KG1 (cell line): ENCODE data around the gene TPBGL.

Experiments
- DNase-seq: peaks from one replicate; lab custom pipeline; 2025; lab: John Stamatoyannopoulos, UW

Gene TPBGL, protein sequence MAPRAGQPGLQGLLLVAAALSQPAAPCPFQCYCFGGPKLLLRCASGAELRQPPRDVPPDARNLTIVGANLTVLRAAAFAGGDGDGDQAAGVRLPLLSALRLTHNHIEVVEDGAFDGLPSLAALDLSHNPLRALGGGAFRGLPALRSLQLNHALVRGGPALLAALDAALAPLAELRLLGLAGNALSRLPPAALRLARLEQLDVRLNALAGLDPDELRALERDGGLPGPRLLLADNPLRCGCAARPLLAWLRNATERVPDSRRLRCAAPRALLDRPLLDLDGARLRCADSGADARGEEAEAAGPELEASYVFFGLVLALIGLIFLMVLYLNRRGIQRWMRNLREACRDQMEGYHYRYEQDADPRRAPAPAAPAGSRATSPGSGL

DNA sequence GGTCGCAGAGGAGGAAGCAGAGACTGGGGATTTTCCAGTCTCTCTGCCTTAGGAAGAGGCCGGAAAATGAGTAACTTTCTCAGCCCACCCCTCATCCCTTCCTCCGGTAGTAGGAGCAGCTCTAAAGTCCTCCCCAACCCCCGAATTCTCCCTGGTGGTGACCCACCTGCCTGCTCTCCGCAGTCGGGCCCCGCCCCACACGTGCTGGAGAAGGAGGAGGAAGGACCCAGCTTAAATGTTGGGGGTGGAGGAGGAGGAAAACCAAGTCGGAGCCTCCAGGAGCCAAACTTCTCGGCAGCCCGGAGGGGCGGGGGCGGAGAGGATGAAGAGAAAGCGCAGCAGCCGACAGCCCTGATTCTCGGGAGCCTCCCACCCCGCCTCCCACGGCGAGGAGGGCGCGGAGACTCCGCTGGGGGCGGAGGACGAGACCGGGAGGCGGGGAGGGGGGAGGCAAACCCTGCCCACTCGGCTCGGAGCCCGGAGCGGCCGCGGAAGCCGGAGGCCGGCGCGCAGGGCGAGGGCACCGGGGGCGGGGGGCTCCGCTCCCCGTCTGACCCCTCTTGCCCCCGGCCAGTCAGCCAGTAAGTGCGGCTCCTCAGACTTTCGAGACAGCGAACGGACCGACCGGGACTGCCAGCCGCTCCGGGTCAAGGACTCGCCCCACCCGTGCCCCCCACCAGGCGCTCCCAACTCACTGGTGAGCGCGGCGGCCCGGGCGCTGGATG lies at the start of gene TPBGL:
Gene TPBGL (plus strand): TSS at position 464 of the 725 bp plus-strand sequence. CDS start 276 bp downstream, outside the sequence.
- no peak for DNase-seq

DNA sequence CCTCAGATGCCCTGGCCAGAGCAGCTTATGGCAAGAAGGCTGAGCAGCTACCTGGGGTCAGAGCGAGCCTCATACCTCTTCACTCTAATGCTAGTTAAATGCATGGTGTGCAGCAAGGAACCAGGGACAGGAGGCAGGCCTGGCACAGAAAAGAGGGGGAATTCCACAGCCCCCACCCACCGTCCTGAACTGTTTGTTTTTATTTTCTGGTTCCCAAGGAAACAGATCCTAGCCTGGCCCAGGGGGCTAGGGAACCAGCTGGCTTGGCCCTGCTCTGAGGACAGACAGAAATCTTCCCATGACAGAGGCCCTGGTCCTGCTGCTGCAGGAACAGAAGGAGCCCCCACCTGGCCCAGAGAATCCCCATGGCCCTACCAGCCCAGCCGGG lies 49.2 kb upstream of the TPBGL start:
- no peak for DNase-seq

DNA sequence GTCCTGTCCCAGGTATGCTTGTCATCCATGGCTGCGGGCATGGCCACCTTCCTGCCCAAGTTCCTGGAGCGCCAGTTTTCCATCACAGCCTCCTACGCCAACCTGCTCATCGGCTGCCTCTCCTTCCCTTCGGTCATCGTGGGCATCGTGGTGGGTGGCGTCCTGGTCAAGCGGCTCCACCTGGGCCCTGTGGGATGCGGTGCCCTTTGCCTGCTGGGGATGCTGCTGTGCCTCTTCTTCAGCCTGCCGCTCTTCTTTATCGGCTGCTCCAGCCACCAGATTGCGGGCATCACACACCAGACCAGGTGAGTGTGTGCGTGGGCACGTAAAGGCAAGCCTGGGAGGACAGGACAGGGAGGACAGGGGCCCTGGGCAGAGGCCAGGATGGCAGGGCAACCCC lies 47.3 kb upstream of the TPBGL start:
- no peak for DNase-seq

DNA sequence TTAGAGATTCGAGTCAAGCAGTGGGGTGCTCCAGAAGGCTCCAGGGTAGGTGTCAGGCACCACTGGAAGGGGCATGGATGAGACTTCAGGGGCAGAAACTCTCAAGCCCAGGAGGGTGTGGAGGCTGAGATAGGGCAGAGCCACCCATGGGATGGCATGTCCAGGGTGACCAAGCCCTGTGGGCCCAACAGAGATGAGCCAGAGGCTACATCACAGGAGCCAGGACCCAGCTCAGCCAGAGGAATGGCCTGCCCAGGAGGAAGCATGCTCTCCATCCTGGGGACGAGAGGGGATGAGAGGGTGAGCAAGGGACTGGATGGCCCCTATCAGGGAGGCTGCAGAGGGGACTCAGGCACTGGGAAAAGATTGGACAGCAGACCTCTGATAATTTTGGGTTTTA lies 46.9 kb upstream of the TPBGL start:
- DNase-seq, result no peak

DNA sequence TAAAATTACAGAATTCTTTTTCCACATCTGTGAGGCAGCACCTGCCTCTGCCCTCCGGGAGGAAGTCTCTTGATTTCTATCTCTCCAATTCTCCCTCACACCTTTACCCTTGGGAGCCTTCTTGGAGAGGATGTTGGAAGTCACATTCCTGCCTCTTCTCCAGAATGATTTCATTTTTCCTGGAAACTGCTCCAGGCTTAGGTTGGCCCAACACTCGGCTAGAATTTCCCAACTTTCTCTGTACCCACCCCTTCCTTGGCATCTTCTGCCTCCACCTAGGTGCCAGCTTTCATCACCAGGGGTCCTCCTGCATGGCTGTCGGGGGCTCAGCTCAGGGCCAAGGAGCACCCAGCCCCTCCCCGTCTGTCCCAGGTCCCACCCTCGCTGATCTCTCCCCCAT lies 46.4 kb upstream of the TPBGL start:
- no peak for DNase-seq

DNA sequence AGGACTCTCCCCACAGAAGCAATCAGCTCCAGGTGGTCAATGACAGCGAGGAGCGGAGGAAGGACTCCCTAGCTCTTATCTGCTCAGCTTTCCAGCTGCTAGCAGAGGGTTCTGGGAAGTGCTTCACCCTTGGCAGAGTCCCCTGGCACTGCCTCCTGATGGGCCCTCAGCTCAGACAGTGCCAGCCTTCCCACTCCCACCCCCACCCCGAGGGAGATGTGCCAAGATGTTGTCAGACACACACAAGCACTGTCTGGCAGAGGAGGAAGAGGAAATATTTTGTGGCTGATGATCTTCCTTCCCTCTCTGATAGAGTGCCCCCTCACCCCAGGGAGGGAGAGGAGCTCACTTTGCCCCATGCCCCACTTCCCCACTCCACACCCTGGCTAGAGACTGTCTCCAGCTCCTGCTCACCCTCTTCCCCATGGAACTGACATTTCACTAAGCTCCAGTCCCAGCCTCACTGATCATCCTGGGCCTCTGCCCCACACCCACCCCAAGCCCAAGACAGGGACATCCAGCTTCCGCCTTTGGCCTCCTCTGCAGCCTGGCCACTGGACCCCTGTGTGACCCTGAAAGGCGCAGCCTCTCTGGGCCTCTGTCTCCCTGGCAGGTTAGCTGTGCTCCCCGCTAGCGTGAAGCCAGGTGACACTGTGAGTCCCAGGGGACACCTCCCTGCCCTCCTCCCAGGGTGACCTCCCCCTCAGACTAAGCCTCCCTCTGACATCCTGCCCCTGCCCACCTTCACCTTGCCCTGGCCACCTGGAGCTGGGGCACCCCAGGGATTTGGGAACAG lies 45.2 kb upstream of the TPBGL start:
- no peak for DNase-seq

DNA sequence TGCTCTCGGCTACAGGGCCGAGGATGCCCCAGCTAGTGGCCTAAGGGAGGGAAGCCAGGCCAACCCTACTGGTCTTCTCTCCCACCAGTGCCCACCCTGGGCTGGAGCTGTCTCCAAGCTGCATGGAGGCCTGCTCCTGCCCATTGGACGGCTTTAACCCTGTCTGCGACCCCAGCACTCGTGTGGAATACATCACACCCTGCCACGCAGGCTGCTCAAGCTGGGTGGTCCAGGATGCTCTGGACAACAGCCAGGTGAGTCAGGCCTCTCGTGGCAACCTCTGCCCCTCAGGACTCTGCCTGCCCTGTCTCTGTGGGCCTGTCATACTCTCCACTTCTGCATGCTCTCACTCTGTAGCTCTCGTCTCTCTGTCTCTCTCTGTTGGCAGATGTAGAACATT lies 44.1 kb upstream of the TPBGL start:
- no peak for DNase-seq

DNA sequence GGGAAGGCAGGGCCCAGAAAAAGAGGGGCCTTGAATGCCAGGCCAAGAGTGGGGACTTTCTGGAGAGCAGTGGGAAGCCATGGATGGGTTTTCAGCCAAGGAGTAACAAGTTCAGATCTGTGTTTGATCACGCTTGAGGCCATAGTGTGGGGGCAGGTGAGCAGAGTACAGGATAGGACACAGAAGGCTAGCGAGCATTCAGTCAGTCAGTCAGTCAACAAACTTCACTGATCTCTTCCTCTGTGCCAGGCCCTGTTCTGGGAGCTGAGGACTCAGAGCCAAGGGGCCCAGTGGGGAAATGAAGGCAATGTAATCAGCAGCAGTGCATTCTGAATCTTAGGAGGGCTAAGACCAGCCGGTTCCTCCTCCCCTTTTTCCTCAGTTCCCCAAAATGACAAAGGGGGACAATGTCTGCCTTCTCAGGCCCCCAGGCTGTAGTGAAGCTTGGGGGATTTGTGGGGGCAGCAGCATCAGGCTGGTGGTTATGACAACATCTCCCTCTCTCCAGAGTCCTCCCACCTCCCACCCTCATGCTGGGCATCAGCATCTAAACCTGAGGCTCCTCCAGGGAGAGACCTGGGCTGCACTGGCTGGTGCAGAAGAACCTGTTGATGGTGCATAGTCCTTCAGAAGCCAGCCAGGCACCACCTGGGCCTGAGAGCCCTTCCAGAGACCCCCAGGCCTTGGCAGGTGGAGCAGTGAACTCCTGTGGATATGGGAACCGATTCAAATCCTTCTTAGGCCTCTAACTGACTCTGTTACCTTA lies 42.9 kb upstream of the TPBGL start:
- no peak for DNase-seq

DNA sequence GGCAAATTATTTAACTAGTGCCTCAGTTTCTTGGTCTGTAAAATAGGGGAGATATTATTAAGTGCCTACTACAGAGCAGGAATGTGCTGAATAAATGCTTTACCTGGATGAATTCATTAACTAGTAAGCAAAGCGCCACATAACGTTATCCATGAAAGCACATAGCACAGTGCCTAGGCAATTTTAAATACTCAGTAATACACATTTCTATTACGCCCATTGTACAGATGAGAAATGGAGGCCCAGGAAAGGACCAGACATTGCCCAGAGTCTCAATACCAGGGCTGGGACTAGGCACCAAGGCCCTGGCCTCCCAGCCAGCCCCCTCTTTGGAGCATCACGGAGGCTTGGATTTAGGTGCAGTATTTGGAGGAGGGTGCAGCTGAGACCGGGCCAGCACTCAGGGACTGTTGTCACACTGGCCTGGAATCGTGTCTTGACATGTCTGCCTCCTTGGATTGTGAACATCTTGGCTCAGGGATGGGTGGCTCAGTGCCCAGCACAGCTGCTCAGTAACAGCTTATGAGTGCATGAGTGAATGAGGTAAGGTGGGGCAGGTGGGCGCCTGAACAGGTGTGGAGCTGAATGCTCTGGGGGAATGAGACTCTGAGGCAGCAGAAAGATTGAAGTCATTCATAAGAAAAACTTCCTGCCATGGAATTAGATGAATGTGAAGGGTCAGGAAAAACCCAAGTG lies 42.1 kb upstream of the TPBGL start:
- no peak for DNase-seq

DNA sequence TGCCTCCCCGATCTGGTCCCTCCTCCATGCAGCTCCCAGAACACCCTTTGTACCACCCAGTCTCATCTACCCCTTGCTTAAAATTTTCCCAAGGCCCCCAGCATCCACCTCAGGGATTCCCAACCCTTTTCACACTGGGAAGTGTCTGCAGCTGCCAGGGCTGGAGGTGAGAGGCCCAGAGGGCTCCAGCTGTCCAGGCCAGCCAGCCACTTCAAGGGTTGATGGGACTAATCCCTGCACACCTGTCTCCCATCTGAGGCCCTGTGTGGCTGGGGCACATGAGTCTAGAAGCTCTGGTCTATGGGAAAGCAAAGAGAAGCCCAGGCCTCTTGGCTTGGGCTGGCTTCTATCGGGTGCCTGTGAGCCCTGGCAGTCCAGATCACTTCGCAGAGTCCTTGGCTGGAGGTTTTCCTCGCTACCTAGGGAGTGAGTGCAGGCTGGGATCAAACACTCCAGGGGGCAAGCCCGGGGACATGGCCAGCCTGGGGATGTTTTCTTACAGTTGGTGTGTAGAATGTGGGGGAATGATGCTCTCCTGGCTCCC lies 41.1 kb upstream of the TPBGL start:
- DNase-seq, result no peak

DNA sequence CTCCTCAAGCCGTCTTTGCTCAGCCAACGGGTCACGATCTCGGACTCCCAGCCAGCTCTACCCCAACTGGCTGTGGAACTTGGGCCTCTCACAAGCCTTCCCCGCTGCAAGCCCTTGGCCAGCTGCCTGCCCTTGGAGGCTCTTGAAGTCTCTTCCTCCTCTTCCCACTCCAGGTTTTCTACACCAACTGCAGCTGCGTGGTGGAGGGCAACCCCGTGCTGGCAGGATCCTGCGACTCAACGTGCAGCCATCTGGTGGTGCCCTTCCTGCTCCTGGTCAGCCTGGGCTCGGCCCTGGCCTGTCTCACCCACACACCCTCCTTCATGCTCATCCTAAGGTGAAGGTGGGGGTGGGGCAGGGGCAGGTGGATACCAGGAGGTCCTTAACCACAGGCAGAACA lies 40.5 kb upstream of the TPBGL start:
- DNase-seq, result no peak

DNA sequence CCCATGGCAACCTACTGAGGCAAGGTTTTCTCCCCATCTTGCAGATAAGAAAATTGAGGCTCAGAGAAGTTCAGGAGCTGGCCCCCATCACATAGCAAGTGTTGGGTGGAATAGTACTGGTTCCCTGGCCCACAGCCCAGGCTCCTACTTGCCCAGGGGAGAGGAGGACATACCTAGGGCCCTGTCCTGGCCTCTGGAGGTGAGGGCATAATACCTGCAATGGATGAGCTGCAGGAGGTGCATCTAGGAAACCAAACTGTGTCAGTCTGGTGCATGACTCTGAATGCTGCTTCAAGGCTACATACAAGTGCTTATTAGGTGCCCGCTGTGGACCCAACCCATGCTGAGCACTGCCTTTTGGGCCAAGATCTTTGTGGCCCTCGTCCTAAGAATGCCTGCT lies 40.0 kb upstream of the TPBGL start:
- no peak for DNase-seq

DNA sequence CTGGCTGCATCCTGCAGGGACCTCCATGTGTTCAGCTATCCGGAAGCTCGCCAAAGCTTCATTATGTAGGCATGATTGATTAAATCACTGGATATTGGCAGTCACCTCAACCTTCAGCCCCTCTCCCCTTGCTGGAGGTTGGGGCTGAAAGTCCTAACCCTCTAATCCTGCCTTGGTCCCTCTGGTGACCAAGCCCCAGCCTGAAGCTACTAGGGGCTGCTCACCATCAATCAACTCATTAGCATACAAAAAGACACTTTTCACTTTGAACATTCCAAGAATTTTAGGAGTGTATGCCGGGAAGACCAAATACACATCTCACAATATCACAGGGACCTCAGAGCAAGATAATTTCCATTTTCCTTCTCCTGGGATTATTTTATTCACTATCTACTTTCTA lies 38.8 kb upstream of the TPBGL start:
- no peak for DNase-seq

DNA sequence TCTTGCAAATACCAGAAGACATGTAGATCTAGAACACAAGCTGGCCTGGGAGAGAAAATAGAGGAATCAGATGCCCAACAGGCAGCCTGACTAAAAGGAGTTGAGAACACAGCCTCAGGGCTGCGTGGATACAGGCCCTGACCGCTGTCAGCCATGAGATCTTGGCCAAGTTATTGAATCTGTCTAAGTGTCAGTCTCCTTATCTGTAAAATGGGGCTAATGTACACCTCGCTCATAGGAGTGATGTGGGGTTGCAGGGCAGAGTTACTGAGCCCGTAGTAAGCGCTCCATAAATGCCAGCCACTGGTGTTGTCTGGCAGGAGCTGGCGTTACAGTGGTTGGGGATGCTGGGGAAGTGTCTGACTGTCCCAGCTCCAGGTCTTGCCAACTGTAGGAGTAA lies 38.4 kb upstream of the TPBGL start:
- DNase-seq, result no peak

DNA sequence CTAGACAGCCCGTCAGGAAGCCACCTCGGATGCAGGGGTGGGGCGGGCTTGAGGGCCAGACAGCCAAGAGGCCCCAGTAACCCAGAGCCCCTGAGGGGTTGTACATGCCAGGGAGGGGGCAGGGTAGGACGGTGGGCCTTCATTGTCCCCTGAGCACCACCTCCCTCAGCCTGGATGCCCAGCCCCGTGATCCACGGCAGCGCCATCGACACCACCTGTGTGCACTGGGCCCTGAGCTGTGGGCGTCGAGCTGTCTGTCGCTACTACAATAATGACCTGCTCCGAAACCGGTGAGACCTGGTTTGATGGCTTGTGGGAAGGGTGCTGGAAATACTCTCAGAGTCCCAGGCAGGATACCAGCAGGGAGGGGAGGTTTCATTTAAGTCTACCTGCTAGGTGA lies 37.4 kb upstream of the TPBGL start:
- no peak for DNase-seq

DNA sequence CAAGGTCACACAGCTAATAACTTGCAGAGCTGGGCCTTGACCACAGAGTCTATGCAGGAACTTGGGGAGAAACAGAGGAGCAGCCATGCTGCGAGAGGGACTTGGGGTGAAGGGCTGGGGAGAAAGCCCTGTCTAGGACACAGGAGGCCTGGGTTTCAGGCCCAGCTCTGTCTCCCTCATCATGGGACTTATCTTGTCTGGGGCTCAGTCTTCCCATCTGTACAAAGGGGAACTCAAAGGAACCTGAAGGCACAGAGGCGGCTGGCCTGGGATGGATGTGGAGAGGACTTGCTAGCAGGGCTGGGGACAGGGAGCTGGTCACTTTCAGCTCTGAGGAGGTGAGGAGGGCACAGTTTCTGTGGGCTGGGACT lies 36.9 kb upstream of the TPBGL start:
- DNase-seq, result no peak

DNA sequence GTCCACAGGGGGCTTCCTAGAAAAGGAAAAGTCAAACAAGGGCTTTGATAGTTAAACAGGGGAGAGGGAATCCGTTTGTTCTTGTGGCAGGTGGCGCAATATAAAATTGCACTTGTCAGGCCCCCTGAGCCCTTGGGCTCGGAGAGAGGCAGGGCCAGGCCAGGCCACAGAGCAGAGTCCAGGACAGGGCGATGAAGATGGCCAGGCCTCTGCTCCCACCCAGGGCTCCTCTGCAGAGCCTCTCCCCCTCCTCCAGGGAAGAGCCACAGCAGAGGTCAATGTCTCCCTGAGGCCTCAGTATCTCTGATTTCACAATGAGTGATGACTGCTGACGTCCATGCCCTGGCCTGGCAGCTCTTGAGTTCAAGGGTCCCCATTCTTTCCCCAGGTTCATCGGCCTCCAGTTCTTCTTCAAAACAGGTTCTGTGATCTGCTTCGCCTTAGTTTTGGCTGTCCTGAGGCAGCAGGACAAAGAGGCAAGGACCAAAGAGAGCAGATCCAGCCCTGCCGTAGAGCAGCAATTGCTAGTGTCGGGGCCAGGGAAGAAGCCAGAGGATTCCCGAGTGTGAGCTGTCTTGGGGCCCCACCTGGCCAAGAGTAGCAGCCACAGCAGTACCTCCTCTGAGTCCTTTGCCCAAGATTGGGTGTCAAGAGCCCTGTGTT lies 36.4 kb upstream of the TPBGL start:
- no peak for DNase-seq

DNA sequence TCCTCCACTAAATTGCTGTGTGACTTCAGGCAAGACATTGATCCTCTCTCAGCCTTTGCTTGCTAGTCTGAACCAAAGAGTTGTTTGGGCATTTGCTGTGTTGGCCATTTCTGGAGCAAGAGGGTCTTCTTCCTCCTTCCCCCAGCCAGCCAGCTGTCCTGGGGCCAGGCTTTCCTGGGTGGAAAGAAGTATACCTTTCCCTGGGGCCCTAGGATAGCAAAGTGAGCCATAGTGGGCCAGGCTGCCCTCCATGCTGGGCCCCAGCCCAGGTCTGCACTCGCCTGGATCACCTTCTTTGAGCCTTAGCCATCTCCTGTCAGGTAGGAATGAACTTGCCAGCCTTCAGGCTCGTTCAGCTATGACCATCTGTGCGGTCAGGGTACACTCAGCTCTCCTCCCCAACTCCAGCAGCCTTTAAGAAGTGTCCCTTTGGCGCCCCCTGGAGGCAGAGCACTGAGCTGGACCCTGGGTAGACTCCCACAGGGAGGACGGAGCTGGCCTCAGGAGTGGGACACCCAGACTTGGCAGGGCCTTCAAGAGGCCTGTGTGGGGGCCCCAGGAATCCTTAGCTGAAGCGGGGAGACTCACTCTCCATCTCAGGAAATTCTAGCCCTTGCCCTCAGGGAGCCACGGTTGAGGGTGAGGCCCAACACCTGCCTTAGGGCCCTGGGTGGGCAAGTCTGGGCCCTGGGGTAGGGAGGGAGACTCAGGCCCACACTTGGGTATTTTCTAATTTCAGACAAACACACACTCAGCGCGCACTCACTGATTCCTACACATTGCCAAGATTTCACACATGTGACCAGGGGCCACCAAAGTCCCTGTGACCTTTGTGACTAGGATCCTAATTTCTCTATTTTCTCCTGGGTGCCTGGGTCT lies 35.6 kb upstream of the TPBGL start:
- peak; percentile 86 for DNase-seq

DNA sequence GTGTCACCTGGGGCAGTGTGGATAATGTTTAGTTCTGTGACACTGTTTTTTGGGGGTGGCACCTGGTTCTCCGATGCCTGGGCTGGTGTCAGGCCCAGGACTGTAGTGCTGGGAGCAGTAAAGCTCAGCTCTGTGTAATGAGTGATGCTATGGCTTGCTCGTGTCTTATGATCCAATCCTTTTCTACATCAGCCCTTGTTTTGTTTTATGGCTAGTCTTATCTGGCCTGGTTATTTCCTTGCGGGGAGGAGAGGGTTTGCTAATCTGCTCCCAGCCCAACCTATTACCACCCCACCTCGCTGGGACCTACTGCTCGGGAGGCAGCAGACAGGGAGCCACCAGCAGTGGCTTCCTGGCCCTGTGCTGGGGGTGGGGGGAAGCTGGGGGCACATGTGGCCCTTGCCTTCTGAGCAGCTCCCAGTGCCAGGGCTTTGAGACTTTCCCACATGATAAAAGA lies 35.0 kb upstream of the TPBGL start:
- no peak for DNase-seq

DNA sequence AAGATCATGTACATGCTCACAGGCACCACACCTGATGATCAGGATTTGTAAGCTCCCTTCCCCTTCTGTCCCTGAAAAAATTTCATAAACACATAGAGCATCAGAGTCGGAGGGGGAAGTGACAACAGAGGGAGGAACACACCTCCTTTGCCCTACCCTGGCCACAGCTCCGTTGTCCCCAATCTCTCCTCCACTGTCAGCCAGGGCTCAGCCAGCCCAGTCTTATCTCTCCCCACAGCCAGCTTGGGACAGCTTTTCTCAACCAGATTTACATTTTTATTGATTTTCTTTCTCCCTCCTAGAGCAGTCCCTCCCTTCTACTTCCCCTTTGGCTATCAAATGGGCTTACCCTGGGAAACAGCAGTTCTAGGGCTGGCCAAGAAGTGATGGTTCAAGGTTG lies 32.1 kb upstream of the TPBGL start:
- DNase-seq, result no peak
